Fibroblast of the aortic adventitia (primary cell): ENCODE measurements around the gene ANTXR2. TPM values are rescaled to one million over a fixed set of nuclear protein-coding genes. Genes with fewer than 3 reads are reported as not detected.

Experiments used
- DNase-seq: peaks from one replicate; pipeline ENCODE4 v3.0.0-alpha.2; 2010; ENCODE audit warnings: low read depth
- H3K4me3 ChIP-seq: 2 replicates; pipeline ENCODE4 v1.5.1; 2011; ENCODE audit warnings: low read depth, mild to moderate bottlenecking, control low read depth, low read length, moderate library complexity
- total RNA-seq: library from RNA; depleted of rRNA; stranded (reverse); fragments of >200 nt; gene quantifications from 2 replicates; pipeline ENCODE4 v1.2.3, GENCODE V29; 2012; ENCODE audit warnings: low replicate concordance
- TF ChIP-seq, protein P1 (sequence below): IDR thresholded peaks from 2 replicates; pipeline ENCODE4 v1.5.1; 2011; ENCODE audit warnings: mild to moderate bottlenecking, low read length, control low read depth, inconsistent platforms; ENCODE audit not compliant: insufficient read depth

Gene ANTXR2
- total RNA-seq, 1 donor = 183 TPM

- TF ChIP-seq, protein P1, sequence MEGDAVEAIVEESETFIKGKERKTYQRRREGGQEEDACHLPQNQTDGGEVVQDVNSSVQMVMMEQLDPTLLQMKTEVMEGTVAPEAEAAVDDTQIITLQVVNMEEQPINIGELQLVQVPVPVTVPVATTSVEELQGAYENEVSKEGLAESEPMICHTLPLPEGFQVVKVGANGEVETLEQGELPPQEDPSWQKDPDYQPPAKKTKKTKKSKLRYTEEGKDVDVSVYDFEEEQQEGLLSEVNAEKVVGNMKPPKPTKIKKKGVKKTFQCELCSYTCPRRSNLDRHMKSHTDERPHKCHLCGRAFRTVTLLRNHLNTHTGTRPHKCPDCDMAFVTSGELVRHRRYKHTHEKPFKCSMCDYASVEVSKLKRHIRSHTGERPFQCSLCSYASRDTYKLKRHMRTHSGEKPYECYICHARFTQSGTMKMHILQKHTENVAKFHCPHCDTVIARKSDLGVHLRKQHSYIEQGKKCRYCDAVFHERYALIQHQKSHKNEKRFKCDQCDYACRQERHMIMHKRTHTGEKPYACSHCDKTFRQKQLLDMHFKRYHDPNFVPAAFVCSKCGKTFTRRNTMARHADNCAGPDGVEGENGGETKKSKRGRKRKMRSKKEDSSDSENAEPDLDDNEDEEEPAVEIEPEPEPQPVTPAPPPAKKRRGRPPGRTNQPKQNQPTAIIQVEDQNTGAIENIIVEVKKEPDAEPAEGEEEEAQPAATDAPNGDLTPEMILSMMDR = no peak
- no peak overlapping the region for H3K4me3 ChIP-seq
- no peak for DNase-seq
Measured at GRCh38 chr4:79959652-79960051, 113.4 kb downstream of the ANTXR2 start.

- H3K4me3 ChIP-seq = no peak overlapping the region
- DNase-seq = no peak
- TF ChIP-seq, protein P1 = no peak
Measured at GRCh38 chr4:79958466-79959264, 114.4 kb downstream of the ANTXR2 start.

DNA sequence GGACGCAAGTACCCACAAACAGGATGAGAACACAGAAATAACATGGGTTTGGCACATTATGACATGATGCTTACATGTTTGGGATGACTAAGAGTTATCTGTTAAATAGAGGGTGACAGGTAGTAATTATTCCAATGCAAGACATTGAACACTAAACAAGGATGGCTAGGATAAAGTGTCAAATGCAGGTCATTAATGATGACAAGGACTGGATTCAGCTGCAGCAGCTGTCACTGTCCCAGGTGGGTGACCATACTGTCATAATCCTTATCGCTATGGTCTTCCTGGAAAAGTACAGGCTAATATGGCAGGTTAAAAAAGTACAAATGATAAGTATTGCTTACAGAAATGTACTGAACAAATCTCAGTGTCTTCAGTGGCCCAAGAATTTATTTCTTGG, 123.9 kb downstream of the ANTXR2 start:
- DNase-seq = no peak
- TF ChIP-seq, protein P1 = no peak
- H3K4me3 ChIP-seq = no peak overlapping the region

DNA sequence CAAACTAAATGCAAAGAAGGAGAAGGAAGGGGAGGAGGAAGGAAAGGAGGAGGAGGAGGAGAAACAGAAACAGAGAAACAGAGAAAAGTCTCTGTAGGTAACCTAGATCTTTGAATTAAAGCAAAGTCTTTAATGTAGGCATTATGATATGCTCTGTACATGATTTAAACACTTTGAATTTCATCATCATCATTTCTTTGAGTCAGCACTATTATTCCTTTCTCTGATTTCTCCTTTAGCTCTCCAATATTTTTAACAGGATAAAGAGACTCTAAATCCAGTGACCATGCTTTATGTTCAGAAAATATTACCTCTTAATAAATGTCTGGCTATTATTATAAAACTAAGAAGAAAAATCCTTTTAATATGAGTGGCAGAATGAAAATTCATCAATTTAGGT, 124.3 kb downstream of the ANTXR2 start:
- no peak for DNase-seq
- no peak overlapping the region for H3K4me3 ChIP-seq
- TF ChIP-seq, protein P1 = no peak

- TF ChIP-seq, protein P1 = no peak
- no peak overlapping the region for H3K4me3 ChIP-seq
- DNase-seq = no peak
Measured at GRCh38 chr4:79948261-79948660, 124.8 kb downstream of the ANTXR2 start.

GRCh38 chr4:79947386-79947785, 125.6 kb downstream of the ANTXR2 start:
- no peak overlapping the region for H3K4me3 ChIP-seq
- no peak for DNase-seq
- TF ChIP-seq, protein P1 = no peak
